Prostate gland (tissue), 2 donors: ENCODE data around the gene CEP290. TPM values are rescaled to one million over a fixed set of nuclear protein-coding genes. Genes with fewer than 3 reads are reported as not detected.

ENCODE experiments used
- DNase-seq: peaks from one replicate; pipeline ENCODE4 v3.0.0-alpha.2; 2019; ENCODE audit warnings: low spot score
- H3K27ac ChIP-seq, 2 donors: fragments of 200-600 bp; sonication (generic); 2 replicates each; pipeline ENCODE4 v1.5.1; 2017 to 2019
- H3K27me3 ChIP-seq: fragments of 200-600 bp; sonication (generic); replicated peaks from 2 replicates; pipeline ENCODE4 v1.5.1; 2019; ENCODE audit not compliant: insufficient read depth
- H3K36me3 ChIP-seq, 2 donors: fragments of 200-600 bp; sonication (generic); 1 replicate in 1 of 2; 2 replicates in 1 of 2; pipeline versions ENCODE4 v1.5.1 to v1.8.1; 2017 to 2019
- H3K4me1 ChIP-seq: fragments of 200-600 bp; sonication (generic); replicated peaks from 2 replicates; pipeline ENCODE4 v1.5.1; 2019
- H3K4me3 ChIP-seq, 2 donors: fragments of 200-600 bp; sonication (generic); 2 replicates each; pipeline ENCODE4 v1.5.1; 2017 to 2019
- H3K9me3 ChIP-seq: fragments of 200-600 bp; sonication (generic); 2 replicates; pipeline ENCODE4 v1.5.1; 2017
- CTCF ChIP-seq, 4 experiments: fragments of 200-600 bp in 2 of 4; fragments of 450-650 bp in 2 of 4; sonication (generic) in 2 of 4; IDR thresholded peaks; 1 replicate in 3 of 4; 2 replicates in 1 of 4; pipeline ENCODE4 v1.5.1; 2016 to 2019; ENCODE audit warnings: antibody characterized with exemption in 4 of 4, mild to moderate bottlenecking in 2 of 4, moderate library complexity in 2 of 4
- POLR2A ChIP-seq: fragments of 450-650 bp; IDR thresholded peaks from one replicate; pipeline ENCODE4 v1.6.1; 2016; ENCODE audit warnings: antibody characterized with exemption, mild to moderate bottlenecking
- POLR2AphosphoS5 ChIP-seq: sonication (generic); formaldehyde crosslinking; IDR thresholded peaks from one replicate; pipeline ENCODE4 v1.6.1; 2017; ENCODE audit warnings: antibody characterized with exemption
- WGBS: methylation state at CpG from one replicate; pipeline ENCODE4 v1.1.5; 2018; 5-methylcytosine and 5-hydroxymethylcytosine counted together
- intact Hi-C: fragments of 100-400 bp; cut with DNase I; formaldehyde crosslinking; loops from one replicate; pipeline ENCODE4 v1.14.2; 2022
- total RNA-seq, 2 donors: library from RNA; depleted of rRNA; stranded (reverse); fragments of >200 nt; gene quantifications; one replicate each; pipeline ENCODE4 v1.1.0, GENCODE V29; 2016

CEP290 gene
- total RNA-seq, 2 donors from 2014 or later = 8.1 to 26.5 TPM

GRCh38 chr12:88156075-88156654 lies 14.3 kb upstream of the CEP290 start:
- 48% methylated on average over 1 of the region's 1 CpG for WGBS
- intact Hi-C loops = no loop called here
- no peak overlapping the region for H3K27ac ChIP-seq
- no peaks in the 10 kb centered on the region for H3K9me3 ChIP-seq
- H3K27me3 ChIP-seq = no peaks in the 10 kb centered on the region
- H3K4me1 ChIP-seq = no peaks in the 10 kb centered on the region
- no peaks in the 10 kb centered on the region for H3K36me3 ChIP-seq
- TF ChIP-seq POLR2AphosphoS5 = no peak
- no peak for TF ChIP-seq POLR2A
- no peak for TF ChIP-seq CTCF (IDR thresholded peaks at IDR 0.05)
- H3K4me3 ChIP-seq = no peak overlapping the region
- DNase-seq = no peak

GRCh38 chr12:88153959-88154358 lies 12.1 kb upstream of the CEP290 start:
- no peaks in the 10 kb centered on the region for H3K36me3 ChIP-seq
- no peak overlapping the region for H3K27ac ChIP-seq
- no peaks in the 10 kb centered on the region for H3K27me3 ChIP-seq
- DNase-seq = no peak
- TF ChIP-seq CTCF (IDR thresholded peaks at IDR 0.05) (peak in 3 of 4 experiments; percentile 19 to 40 (median 40)), POLR2AphosphoS5 (no peak)
- H3K9me3 ChIP-seq = no peaks in the 10 kb centered on the region
- WGBS = 83% methylated on average over 3 of the region's 3 CpGs
- H3K4me3 ChIP-seq = no peak overlapping the region
- H3K4me1 ChIP-seq = no peaks in the 10 kb centered on the region
- intact Hi-C loops = loop anchor here (2.0 to 5.0 kb wide), 2 partner anchors 423 to 841 kb away; no protein-coding TSS in a partner anchor

- WGBS = 93% methylated on average over 2 of the region's 2 CpGs
These were observed 8.2 kb upstream of the CEP290 start for GRCh38 chr12:88150063-88150462.

GRCh38 chr12:88145567-88146505 lies 3.9 kb upstream of the CEP290 start:
- Histone ChIP-seq H3K4me3 (no peak overlapping the region), H3K27me3 (no peaks in the 10 kb centered on the region), H3K9me3 (no peaks in the 10 kb centered on the region), H3K36me3 (no peaks in the 10 kb centered on the region), H3K4me1 (no peaks in the 10 kb centered on the region), H3K27ac (no peak overlapping the region)
- no peak for DNase-seq
- WGBS = 52% methylated on average over 5 of the region's 5 CpGs
- intact Hi-C loops = no loop called here
- TF ChIP-seq POLR2A (no peak), CTCF (IDR thresholded peaks at IDR 0.05) (no peak), POLR2AphosphoS5 (no peak)

More at GRCh38 chr12:88150063-88150462, 8.2 kb upstream of the CEP290 start:
- no peaks in the 10 kb centered on the region for H3K36me3 ChIP-seq
- no peak overlapping the region for H3K27ac ChIP-seq
- H3K4me1 ChIP-seq = no peaks in the 10 kb centered on the region
- no peak for DNase-seq
- no peak overlapping the region for H3K4me3 ChIP-seq
- no peaks in the 10 kb centered on the region for H3K9me3 ChIP-seq
- TF ChIP-seq CTCF (IDR thresholded peaks at IDR 0.05) (no peak), POLR2AphosphoS5 (no peak), POLR2A (no peak)
- intact Hi-C loops = loop anchor here (5.0 kb wide), 1 partner anchor 427 kb away; no protein-coding TSS in a partner anchor
- H3K27me3 ChIP-seq = no peaks in the 10 kb centered on the region
